CD4-positive, CD25-positive, alpha-beta regulatory T cell (primary cell): Measurements from ENCODE around the gene LIN54. TPM values are rescaled to one million over a fixed set of nuclear protein-coding genes. Genes with fewer than 3 reads are reported as not detected.

ENCODE experiments used
- ATAC-seq, 2 donors: fragments of 150-1000 bp; cut with Tn5 transposase; one replicate each; pipeline ENCODE4 v1.10.0; 2021; ENCODE audit warnings: low read depth in 2 of 2, moderate number of reproducible peaks in 2 of 2, moderate library complexity in 1 of 2
- DNase-seq, 3 donors: peaks; one replicate each; pipeline versions ENCODE4 v3.0.0 to v3.0.0-alpha.2; 2012 to 2022; ENCODE audit warnings: mixed read lengths in 1 of 3
- H3K27ac ChIP-seq: one replicate; pipeline ENCODE4 v1.7.0; 2013; ENCODE audit warnings: mild to moderate bottlenecking, low read length; ENCODE audit not compliant: insufficient read depth, poor library complexity, severe bottlenecking
- H3K27me3 ChIP-seq: one replicate; pipeline ENCODE4 v1.7.0; 2013; ENCODE audit warnings: low read length; ENCODE audit not compliant: control insufficient read depth, insufficient read depth
- H3K36me3 ChIP-seq: one replicate; pipeline ENCODE4 v1.7.0; 2013; ENCODE audit warnings: mild to moderate bottlenecking, low read length, moderate library complexity; ENCODE audit not compliant: control insufficient read depth, insufficient read depth
- H3K4me1 ChIP-seq: 2 replicates; pipeline ENCODE4 v1.7.0; 2013; ENCODE audit warnings: mild to moderate bottlenecking, low read length; ENCODE audit not compliant: insufficient read depth, control insufficient read depth, poor library complexity, severe bottlenecking
- H3K4me3 ChIP-seq: one replicate; pipeline ENCODE4 v1.7.0; 2013; ENCODE audit warnings: low read depth, mild to moderate bottlenecking, low read length, moderate library complexity
- H3K9me3 ChIP-seq, 2 experiments: 1 replicate in 1 of 2; 2 replicates in 1 of 2; pipeline ENCODE4 v1.7.0; 2013; ENCODE audit warnings: low read length in 2 of 2, mild to moderate bottlenecking in 1 of 2, moderate library complexity in 1 of 2; ENCODE audit not compliant: control insufficient read depth in 2 of 2
- H3K27ac Mint-ChIP-seq, 3 donors: one replicate each; pipeline ENCODE4 v1.8.0; 2020 to 2022; ENCODE audit warnings: mild to moderate bottlenecking in 3 of 3, mixed read lengths in 3 of 3, moderate library complexity in 2 of 3
- H3K27me3 Mint-ChIP-seq: one replicate; pipeline ENCODE4 v1.8.0; 2022; ENCODE audit warnings: mild to moderate bottlenecking, mixed read lengths
- H3K36me3 Mint-ChIP-seq: one replicate; pipeline ENCODE4 v1.8.0; 2020; ENCODE audit warnings: mixed read lengths
- H3K4me1 Mint-ChIP-seq, 4 donors: one replicate each; pipeline ENCODE4 v1.8.0; 2020 to 2022; ENCODE audit warnings: mixed read lengths in 4 of 4, mild to moderate bottlenecking in 1 of 4
- H3K4me3 Mint-ChIP-seq, 4 donors: one replicate each; pipeline ENCODE4 v1.8.0; 2020 to 2022; ENCODE audit warnings: mild to moderate bottlenecking in 4 of 4, mixed read lengths in 4 of 4, moderate library complexity in 3 of 4
- H3K9me3 Mint-ChIP-seq, 7 donors: one replicate each; pipeline ENCODE4 v1.8.0; 2020 to 2022; ENCODE audit warnings: mixed read lengths in 7 of 7, mild to moderate bottlenecking in 3 of 7, moderate library complexity in 2 of 7
- polyA plus RNA-seq, 4 donors: library from polyadenylated mRNA; unstranded; fragments of 300-500 nt; fragmentation: Illumina TruSeq; gene quantifications; one replicate each; pipeline ENCODE4 v1.2.3, GENCODE V29; 2021
- total RNA-seq: library from RNA; stranded (reverse); gene quantifications from one replicate; pipeline ENCODE4 v1.2.3, GENCODE V29; 2022

LIN54 gene
- total and polyA plus RNA-seq, 5 donors from 2014 or later = 9.3 to 13.5 (median 11.0) TPM

GRCh38 chr4:82886147-82886942, 124.3 kb downstream of the LIN54 start:
- Mint-ChIP-seq H3K27ac (peak overlapping the region in 1 of 3 donors; percentile 49), H3K27me3 (peaks cover 4% of the 10 kb centered on the region), H3K4me1 (peaks cover 44 to 69% (median 44%) of the 10 kb centered on the region in 4 donors), H3K4me3 (peak overlapping the region in 1 of 4 donors; percentile 10), H3K36me3 (peaks cover 10% of the 10 kb centered on the region), H3K9me3 (no peaks in the 10 kb centered on the region)
- no peak overlapping the region for H3K4me3 ChIP-seq
- H3K4me1 ChIP-seq = peaks cover 23% of the 10 kb centered on the region
- ATAC-seq (no peak), DNase-seq (no peak)
- no peaks in the 10 kb centered on the region for H3K9me3 ChIP-seq
- no peak overlapping the region for H3K27ac ChIP-seq
- no peaks in the 10 kb centered on the region for H3K27me3 ChIP-seq
- peaks cover 3% of the 10 kb centered on the region for H3K36me3 ChIP-seq

- H3K36me3 Mint-ChIP-seq = peaks cover 14% of the 10 kb centered on the region
- DNase-seq (no peak), ATAC-seq (no peak)
- peaks cover 6% of the 10 kb centered on the region for H3K36me3 ChIP-seq
- H3K27me3 ChIP-seq = no peaks in the 10 kb centered on the region
- peaks cover 2% of the 10 kb centered on the region for H3K27me3 Mint-ChIP-seq
- no peaks in the 10 kb centered on the region for H3K9me3 Mint-ChIP-seq
- no peak overlapping the region for H3K27ac ChIP-seq
- H3K4me1 ChIP-seq = peaks cover 21% of the 10 kb centered on the region
- H3K27ac Mint-ChIP-seq = peak overlapping the region in 1 of 3 donors; percentile 49
- no peaks in the 10 kb centered on the region for H3K9me3 ChIP-seq
- H3K4me3 ChIP-seq = no peak overlapping the region
- peaks cover 44 to 71% (median 48%) of the 10 kb centered on the region in 4 donors for H3K4me1 Mint-ChIP-seq
- H3K4me3 Mint-ChIP-seq = peak overlapping the region in 1 of 4 donors; percentile 26
Measured at GRCh38 chr4:82885410-82885809, 125.2 kb downstream of the LIN54 start.

Other genes starting within 250 kb of the LIN54 start
- gene SCD5, start 212.0 kb downstream of the LIN54 start, total RNA-seq = 0.12 TPM
- gene SCD5, start 212.0 kb downstream of the LIN54 start, polyA plus RNA-seq = under 1 TPM in 1 of 4 donors, not detected in 3; 0.14 TPM
- 130 TPM for gene SEC31A, start 119.7 kb downstream of the LIN54 start, total RNA-seq
- 100 to 1,000 TPM; 101 to 123 (median 117) TPM for gene SEC31A, start 119.7 kb downstream of the LIN54 start, polyA plus RNA-seq
- gene THAP9, start 110.1 kb downstream of the LIN54 start, total RNA-seq = 2.3 TPM
- 1 to 10 TPM in 2 of 4 donors, under 1 TPM in 2; 0.37 to 2.0 (median 1.4) TPM for gene THAP9, start 110.1 kb downstream of the LIN54 start, polyA plus RNA-seq
- 25.3 TPM for gene COPS4, start 24.4 kb upstream of the LIN54 start, total RNA-seq
- gene COPS4, start 24.4 kb upstream of the LIN54 start, polyA plus RNA-seq = 10 to 100 TPM; 59.1 to 76.8 (median 63.6) TPM
- gene PLAC8, start 103.9 kb upstream of the LIN54 start, total RNA-seq = 70.0 TPM
- gene PLAC8, start 103.9 kb upstream of the LIN54 start, polyA plus RNA-seq = 100 to 1,000 TPM; 128 to 236 (median 189) TPM